Liver (tissue), 3 donors: ENCODE results near the gene TCAP.

ENCODE experiments used
- ATF3 ChIP-seq: IDR thresholded peaks from 2 replicates; pipeline ENCODE4 v1.6.1; 2016; ENCODE audit warnings: antibody characterized with exemption
- EGR1 ChIP-seq, 2 donors: IDR thresholded peaks; 2 replicates each; pipeline ENCODE4 v1.6.1; 2016 to 2018; ENCODE audit warnings: antibody characterized with exemption in 2 of 2, low read depth in 2 of 2
- FOXA1 ChIP-seq: IDR thresholded peaks from 2 replicates; pipeline ENCODE4 v1.6.1; 2016; ENCODE audit warnings: antibody characterized with exemption
- GABPA ChIP-seq, 2 donors: IDR thresholded peaks in 1 of 2; conservative IDR thresholded peaks in 1 of 2; 2 replicates each; pipeline ENCODE4 v1.6.1; 2016; ENCODE audit warnings: antibody characterized with exemption in 2 of 2, mild to moderate bottlenecking in 1 of 2, moderate library complexity in 1 of 2
- RAD21 ChIP-seq, 2 donors: IDR thresholded peaks; 2 replicates each; pipeline ENCODE4 v1.6.1; 2016; ENCODE audit warnings: antibody characterized with exemption in 2 of 2, mild to moderate bottlenecking in 2 of 2
- REST ChIP-seq: IDR thresholded peaks from 2 replicates; pipeline ENCODE4 v1.6.1; 2016; ENCODE audit warnings: antibody characterized with exemption, mild to moderate bottlenecking
- SP1 ChIP-seq: IDR thresholded peaks from 2 replicates; pipeline ENCODE4 v1.6.1; 2018; ENCODE audit warnings: antibody characterized with exemption, mild to moderate bottlenecking
- TAF1 ChIP-seq: conservative IDR thresholded peaks from 2 replicates; pipeline ENCODE4 v1.6.1; 2016; ENCODE audit warnings: antibody characterized with exemption, mild to moderate bottlenecking
- TF ChIP-seq, protein P1 (sequence below): fragments of 150-350 bp; IDR thresholded peaks from 2 replicates; pipeline ENCODE4 v1.5.1; 2017; ENCODE audit warnings: improper control_type of control experiment, low read depth, low read length; ENCODE audit not compliant: missing input control
- TF ChIP-seq, protein P2 (sequence below): IDR thresholded peaks from 2 replicates; pipeline ENCODE4 v1.6.1; 2016; ENCODE audit warnings: antibody characterized with exemption
- donor health status: healthy.
- donor health status: healthy.

DNA sequence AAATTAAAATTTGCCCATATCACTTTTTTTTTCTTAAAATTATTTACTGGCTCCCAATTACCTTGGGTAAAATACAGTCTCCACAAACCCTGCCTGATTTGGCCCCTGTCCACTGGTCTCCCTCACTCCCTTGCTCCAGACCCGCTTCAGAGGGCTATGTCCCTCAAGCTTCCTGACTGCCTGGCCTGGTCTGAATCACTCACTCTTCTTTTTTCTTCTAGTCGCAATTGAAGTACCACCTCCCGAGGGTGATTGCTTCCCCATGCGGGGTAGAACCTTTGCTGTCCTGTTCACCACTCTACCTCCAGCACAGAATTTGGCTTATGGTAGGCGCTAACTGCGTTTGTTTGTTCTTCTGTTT, 23.3 kb downstream of the TCAP start:
- TF ChIP-seq, protein P1, sequence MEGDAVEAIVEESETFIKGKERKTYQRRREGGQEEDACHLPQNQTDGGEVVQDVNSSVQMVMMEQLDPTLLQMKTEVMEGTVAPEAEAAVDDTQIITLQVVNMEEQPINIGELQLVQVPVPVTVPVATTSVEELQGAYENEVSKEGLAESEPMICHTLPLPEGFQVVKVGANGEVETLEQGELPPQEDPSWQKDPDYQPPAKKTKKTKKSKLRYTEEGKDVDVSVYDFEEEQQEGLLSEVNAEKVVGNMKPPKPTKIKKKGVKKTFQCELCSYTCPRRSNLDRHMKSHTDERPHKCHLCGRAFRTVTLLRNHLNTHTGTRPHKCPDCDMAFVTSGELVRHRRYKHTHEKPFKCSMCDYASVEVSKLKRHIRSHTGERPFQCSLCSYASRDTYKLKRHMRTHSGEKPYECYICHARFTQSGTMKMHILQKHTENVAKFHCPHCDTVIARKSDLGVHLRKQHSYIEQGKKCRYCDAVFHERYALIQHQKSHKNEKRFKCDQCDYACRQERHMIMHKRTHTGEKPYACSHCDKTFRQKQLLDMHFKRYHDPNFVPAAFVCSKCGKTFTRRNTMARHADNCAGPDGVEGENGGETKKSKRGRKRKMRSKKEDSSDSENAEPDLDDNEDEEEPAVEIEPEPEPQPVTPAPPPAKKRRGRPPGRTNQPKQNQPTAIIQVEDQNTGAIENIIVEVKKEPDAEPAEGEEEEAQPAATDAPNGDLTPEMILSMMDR: no peak
- no peak for TF ChIP-seq TAF1
- no peak for TF ChIP-seq ATF3
- no peak for TF ChIP-seq FOXA1
- TF ChIP-seq GABPA (IDR thresholded peaks at IDR 0.05 in 1 of 2, conservative IDR thresholded peaks at IDR 0.05 in 1 of 2): no peak
- TF ChIP-seq, protein P2, sequence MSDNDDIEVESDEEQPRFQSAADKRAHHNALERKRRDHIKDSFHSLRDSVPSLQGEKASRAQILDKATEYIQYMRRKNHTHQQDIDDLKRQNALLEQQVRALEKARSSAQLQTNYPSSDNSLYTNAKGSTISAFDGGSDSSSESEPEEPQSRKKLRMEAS: no peak
- TF ChIP-seq REST: no peak
- TF ChIP-seq EGR1 (IDR thresholded peaks at IDR 0.05; ENCODE audit: low read depth in 2 of 2): no peak
- TF ChIP-seq RAD21 (IDR thresholded peaks at IDR 0.05): no peak
- TF ChIP-seq SP1: no peak
